Esophagus muscularis mucosa (tissue), 4 donors: Measurements from ENCODE around the gene PRDM16. TPM values are rescaled to one million over a fixed set of nuclear protein-coding genes. Genes with fewer than 3 reads are reported as not detected.
A peak's percentile ranks its signal among the peaks of the same experiment; 100 is the strongest.

Source experiments
- DNase-seq: peaks from one replicate; pipeline ENCODE4 v3.0.0-alpha.2; 2017; ENCODE audit errors: extremely low spot score
- H3K27ac ChIP-seq, 4 donors: fragments of 200-600 bp; sonication (generic); replicated peaks in 1 of 4; 1 replicate in 3 of 4; 2 replicates in 1 of 4; pipeline ENCODE4 v1.5.1; 2016 to 2019; ENCODE audit warnings: mild to moderate bottlenecking in 1 of 4
- H3K27me3 ChIP-seq, 4 donors: fragments of 200-600 bp; sonication (generic); one replicate each; pipeline versions ENCODE4 v1.5.1 to v1.6.0; 2016 to 2019
- H3K36me3 ChIP-seq, 4 donors: fragments of 200-600 bp; sonication (generic); one replicate each; pipeline ENCODE4 v1.5.1; 2016 to 2019
- H3K4me1 ChIP-seq, 4 donors: fragments of 200-600 bp; sonication (generic); one replicate each; pipeline ENCODE4 v1.5.1; 2016 to 2019
- H3K4me3 ChIP-seq, 4 donors: fragments of 200-600 bp; sonication (generic); 1 replicate in 2 of 4; 2 replicates in 2 of 4; pipeline ENCODE4 v1.5.1; 2016 to 2019; ENCODE audit warnings: mild to moderate bottlenecking in 4 of 4, moderate library complexity in 1 of 4
- H3K9me3 ChIP-seq, 4 donors: fragments of 200-600 bp; sonication (generic); 1 replicate in 3 of 4; 2 replicates in 1 of 4; pipeline ENCODE4 v1.5.1; 2016 to 2019
- EP300 ChIP-seq: sonication (generic); formaldehyde crosslinking; IDR thresholded peaks from one replicate; pipeline ENCODE4 v1.6.1; 2017; ENCODE audit warnings: antibody characterized with exemption
- POLR2A ChIP-seq: fragments of 450-650 bp; IDR thresholded peaks from one replicate; pipeline ENCODE4 v1.6.1; 2017; ENCODE audit warnings: antibody characterized with exemption, moderate library complexity, mild to moderate bottlenecking, low read depth
- POLR2AphosphoS5 ChIP-seq, 2 donors: sonication (generic); formaldehyde crosslinking; IDR thresholded peaks; one replicate each; pipeline ENCODE4 v1.6.1; 2017; ENCODE audit warnings: antibody characterized with exemption in 2 of 2
- WGBS: methylation state at CpG from one replicate; pipeline ENCODE4 v1.1.5; 2018; 5-methylcytosine and 5-hydroxymethylcytosine counted together
- intact Hi-C: fragments of 100-400 bp; cut with DNase I; formaldehyde crosslinking; loops from one replicate; pipeline ENCODE4 v1.15.1; 2023
- total RNA-seq, 4 donors: library from RNA; depleted of rRNA; stranded (reverse); fragments of >200 nt; gene quantifications; one replicate each; pipeline versions ENCODE4 v1.1.0 to v1.2.1, GENCODE V29; 2016
- TF ChIP-seq, protein P1 (sequence below), 3 experiments: fragments of 200-600 bp in 2 of 3; fragments of 450-650 bp in 1 of 3; sonication (generic) in 2 of 3; IDR thresholded peaks; one replicate each; pipeline ENCODE4 v1.5.1; 2017 to 2019; ENCODE audit warnings: antibody characterized with exemption in 3 of 3, mild to moderate bottlenecking in 2 of 3, moderate library complexity in 1 of 3

PRDM16 gene
- total RNA-seq, 4 donors from 2014 or later: 1.2 to 4.4 (median 2.2) TPM

DNA sequence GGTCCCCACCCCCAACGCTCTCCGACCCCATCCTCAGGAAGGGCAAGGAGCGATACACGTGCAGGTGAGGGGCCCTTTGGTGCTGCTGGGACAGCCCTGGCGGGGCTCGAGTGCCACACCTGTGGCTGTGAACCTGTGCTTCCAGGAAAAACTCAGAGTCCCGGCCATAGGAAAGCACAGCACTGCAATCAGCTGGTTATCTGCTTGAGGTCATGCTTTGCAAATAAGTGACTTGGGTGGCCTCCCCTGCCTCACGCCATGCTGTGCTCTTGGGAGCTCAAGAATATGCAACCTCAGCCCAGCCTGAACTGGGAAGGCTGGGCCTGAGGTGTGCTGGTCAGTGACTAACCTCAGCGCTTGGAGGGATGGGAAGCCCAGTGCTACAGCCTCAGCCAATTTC is 348.9 kb downstream of the PRDM16 start:
- no peak for DNase-seq
- H3K27ac ChIP-seq: no peak overlapping the region
- WGBS: 85% methylated on average over 4 of the region's 9 CpGs
- intact Hi-C loops: no loop called here
- no peak overlapping the region for H3K4me3 ChIP-seq
- peaks cover 0 to 22% (median 0%) of the 10 kb centered on the region in 4 donors for H3K36me3 ChIP-seq
- TF ChIP-seq POLR2A: no peak
- TF ChIP-seq, protein P1, sequence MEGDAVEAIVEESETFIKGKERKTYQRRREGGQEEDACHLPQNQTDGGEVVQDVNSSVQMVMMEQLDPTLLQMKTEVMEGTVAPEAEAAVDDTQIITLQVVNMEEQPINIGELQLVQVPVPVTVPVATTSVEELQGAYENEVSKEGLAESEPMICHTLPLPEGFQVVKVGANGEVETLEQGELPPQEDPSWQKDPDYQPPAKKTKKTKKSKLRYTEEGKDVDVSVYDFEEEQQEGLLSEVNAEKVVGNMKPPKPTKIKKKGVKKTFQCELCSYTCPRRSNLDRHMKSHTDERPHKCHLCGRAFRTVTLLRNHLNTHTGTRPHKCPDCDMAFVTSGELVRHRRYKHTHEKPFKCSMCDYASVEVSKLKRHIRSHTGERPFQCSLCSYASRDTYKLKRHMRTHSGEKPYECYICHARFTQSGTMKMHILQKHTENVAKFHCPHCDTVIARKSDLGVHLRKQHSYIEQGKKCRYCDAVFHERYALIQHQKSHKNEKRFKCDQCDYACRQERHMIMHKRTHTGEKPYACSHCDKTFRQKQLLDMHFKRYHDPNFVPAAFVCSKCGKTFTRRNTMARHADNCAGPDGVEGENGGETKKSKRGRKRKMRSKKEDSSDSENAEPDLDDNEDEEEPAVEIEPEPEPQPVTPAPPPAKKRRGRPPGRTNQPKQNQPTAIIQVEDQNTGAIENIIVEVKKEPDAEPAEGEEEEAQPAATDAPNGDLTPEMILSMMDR (IDR thresholded peaks at IDR 0.05): no peak
- TF ChIP-seq POLR2AphosphoS5 (IDR thresholded peaks at IDR 0.05): no peak
- no peak for TF ChIP-seq EP300
- H3K9me3 ChIP-seq: peaks cover 0 to 22% (median 10%) of the 10 kb centered on the region in 4 donors
- peaks cover 0 to 88% (median 3%) of the 10 kb centered on the region in 4 donors for H3K27me3 ChIP-seq
- peaks cover 13 to 22% (median 22%) of the 10 kb centered on the region in 4 donors for H3K4me1 ChIP-seq

DNA sequence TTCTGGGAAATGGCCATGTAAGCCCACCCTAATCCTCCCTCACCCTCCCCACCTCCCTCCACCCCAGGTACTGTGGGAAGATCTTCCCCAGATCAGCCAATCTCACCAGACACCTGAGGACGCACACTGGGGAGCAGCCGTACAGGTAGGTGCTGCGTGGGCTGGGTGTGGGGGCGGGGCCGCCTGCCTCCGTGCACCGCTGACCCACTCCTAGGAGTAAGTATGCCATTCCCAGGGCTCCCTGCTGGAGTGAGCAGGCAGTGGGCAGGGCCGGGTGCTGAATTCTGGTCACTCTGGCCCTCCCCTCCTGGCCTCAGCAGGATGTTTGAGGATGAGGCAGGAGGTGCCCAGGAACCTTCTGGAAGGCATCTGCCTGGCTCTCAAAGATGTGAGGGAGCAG is 349.6 kb downstream of the PRDM16 start:
- intact Hi-C loops: no loop called here
- no peak for TF ChIP-seq EP300
- TF ChIP-seq POLR2AphosphoS5 (IDR thresholded peaks at IDR 0.05): no peak
- TF ChIP-seq POLR2A: no peak
- TF ChIP-seq, protein P1 (IDR thresholded peaks at IDR 0.05): no peak
- peaks cover 0 to 87% (median 3%) of the 10 kb centered on the region in 4 donors for H3K27me3 ChIP-seq

DNA sequence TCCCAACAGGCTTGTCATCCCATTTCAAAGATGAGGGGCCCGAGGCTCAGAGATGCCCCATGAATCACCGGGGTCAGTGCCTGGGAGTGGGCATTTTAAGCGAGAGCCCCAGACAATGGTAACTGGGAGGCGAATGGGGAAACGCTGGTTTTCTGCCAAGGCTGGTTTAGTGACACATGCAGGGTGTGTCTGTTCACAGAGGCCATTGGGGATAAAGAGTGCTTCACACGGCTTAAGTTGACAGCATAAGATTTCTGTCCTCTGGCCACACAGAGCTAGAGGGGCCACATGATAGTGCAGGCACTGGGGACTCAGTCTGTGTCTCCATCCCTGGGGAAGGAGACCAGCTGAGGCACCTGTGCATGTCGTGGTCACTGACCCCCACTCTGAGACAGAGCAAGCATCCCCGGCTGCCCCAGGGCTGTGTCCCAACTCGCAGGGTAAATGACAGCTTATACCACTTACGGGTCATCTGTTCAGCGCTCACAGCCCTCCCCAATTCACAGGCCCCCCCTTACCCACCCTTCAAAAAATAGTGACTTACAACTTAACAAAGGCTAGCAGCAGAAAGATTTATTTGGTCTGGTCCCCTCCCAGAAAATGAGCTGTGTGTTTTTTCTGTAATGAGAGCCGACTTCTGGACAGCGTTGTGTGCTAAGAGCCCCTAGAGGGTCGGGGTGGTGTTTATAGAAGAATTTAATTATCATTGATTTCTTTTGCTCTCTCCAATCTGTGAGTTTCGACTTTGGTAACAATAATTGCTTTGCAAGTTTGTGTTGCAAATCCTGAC is 350.6 kb downstream of the PRDM16 start:
- H3K27me3 ChIP-seq: peaks cover 0 to 87% (median 3%) of the 10 kb centered on the region in 4 donors
- H3K4me1 ChIP-seq: peaks cover 17 to 38% (median 31%) of the 10 kb centered on the region in 4 donors
- no peak for TF ChIP-seq POLR2AphosphoS5 (IDR thresholded peaks at IDR 0.05)
- peak overlapping the region in 1 of 4 donors; percentile 10 for H3K27ac ChIP-seq
- 75% methylated on average over 15 of the region's 15 CpGs for WGBS
- H3K36me3 ChIP-seq: peaks cover 0 to 20% (median 0%) of the 10 kb centered on the region in 4 donors
- no peak for DNase-seq
- intact Hi-C loops: loop anchor here (5.0 to 10.0 kb wide), 4 partner anchors 352 to 1002 kb away; partner anchors contain the start of gene PRDM16
- peaks cover 0 to 22% (median 10%) of the 10 kb centered on the region in 4 donors for H3K9me3 ChIP-seq
- no peak overlapping the region for H3K4me3 ChIP-seq

More for the DNA sequence above, 349.6 kb downstream of the PRDM16 start:
- Histone ChIP-seq H3K9me3 (peaks cover 0 to 22% (median 10%) of the 10 kb centered on the region in 4 donors), H3K4me3 (no peak overlapping the region), H3K36me3 (peaks cover 0 to 22% (median 0%) of the 10 kb centered on the region in 4 donors), H3K4me1 (peaks cover 13 to 29% (median 24%) of the 10 kb centered on the region in 4 donors), H3K27ac (no peak overlapping the region)
- DNase-seq: no peak
- 85% methylated on average over 7 of the region's 8 CpGs for WGBS

DNA sequence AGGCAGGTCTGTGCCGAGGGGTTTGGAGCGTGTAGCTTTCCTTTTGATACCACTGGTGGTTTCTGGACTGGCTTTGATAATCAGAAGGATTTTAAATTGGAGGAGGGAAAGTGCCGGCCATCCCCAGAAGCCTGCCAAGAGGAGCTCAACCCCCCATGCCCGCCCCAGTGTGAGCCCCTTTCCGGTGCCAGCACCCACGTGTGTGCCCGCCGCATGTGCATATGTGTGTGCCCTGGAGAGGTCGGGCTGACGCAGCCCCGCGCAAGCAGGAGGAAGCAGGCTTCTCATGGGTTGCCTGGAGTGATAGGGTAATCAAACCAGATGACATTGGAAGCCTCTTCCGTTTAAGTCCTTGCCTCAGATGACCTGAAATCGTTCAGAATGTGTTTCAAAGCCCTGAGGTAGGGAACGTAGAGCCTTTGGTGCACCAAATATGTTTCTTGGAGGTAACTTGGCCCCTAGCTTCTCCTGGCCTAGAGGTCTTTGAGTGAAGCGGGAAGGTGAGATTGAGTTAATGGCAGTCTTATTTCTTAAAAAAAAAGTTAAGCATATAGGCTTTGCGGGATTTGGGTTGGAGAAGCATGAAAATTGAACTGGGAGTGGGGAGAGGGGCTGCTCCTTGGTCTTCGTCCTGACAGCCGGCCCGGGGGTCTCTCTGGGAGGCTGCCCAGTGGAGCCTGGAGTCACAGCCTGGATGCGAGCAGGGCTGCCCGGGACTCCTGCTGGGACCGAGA is 351.4 kb downstream of the PRDM16 start:
- no peak overlapping the region for H3K27ac ChIP-seq
- TF ChIP-seq POLR2AphosphoS5 (IDR thresholded peaks at IDR 0.05) (no peak), POLR2A (no peak), EP300 (no peak)
- TF ChIP-seq, protein P1 (IDR thresholded peaks at IDR 0.05): no peak
- H3K27me3 ChIP-seq: peaks cover 0 to 86% (median 3%) of the 10 kb centered on the region in 4 donors
- H3K36me3 ChIP-seq: peaks cover 0 to 17% (median 0%) of the 10 kb centered on the region in 4 donors
- H3K4me3 ChIP-seq: no peak overlapping the region
- intact Hi-C loops: loop anchor here (5.0 to 10.0 kb wide), 4 partner anchors 353 to 1003 kb away; partner anchors contain the start of gene PRDM16
- peaks cover 0 to 22% (median 10%) of the 10 kb centered on the region in 4 donors for H3K9me3 ChIP-seq
- DNase-seq: no peak
- WGBS: 88% methylated on average over 21 of the region's 23 CpGs
- H3K4me1 ChIP-seq: peaks cover 20 to 36% (median 31%) of the 10 kb centered on the region in 4 donors
